H9 (cell line): ENCODE measurements around the gene HMX1. TPM values are rescaled to one million over a fixed set of nuclear protein-coding genes. Genes with fewer than 3 reads are reported as not detected.

Experiments used
- DNase-seq: peaks from one replicate; pipeline ENCODE4 v3.0.0-alpha.2; 2017
- H2AFZ ChIP-seq: one replicate; pipeline ENCODE4 v1.6.1; 2013; ENCODE audit warnings: mild to moderate bottlenecking, low read length, control low read depth, moderate library complexity
- H2AK5ac ChIP-seq: 2 replicates; pipeline ENCODE4 v1.6.1; 2013; ENCODE audit warnings: low read length, control low read depth, mixed read lengths; ENCODE audit not compliant: insufficient read length
- H2BK120ac ChIP-seq: one replicate; pipeline ENCODE4 v1.6.1; 2013; ENCODE audit warnings: low read depth, mild to moderate bottlenecking, low read length, control low read depth, inconsistent platforms; ENCODE audit not compliant: poor library complexity, severe bottlenecking
- H2BK12ac ChIP-seq: 2 replicates; pipeline ENCODE4 v1.6.1; 2013; ENCODE audit warnings: low read length, control low read depth, mixed read lengths, low read depth; ENCODE audit not compliant: insufficient read length
- H2BK15ac ChIP-seq: 2 replicates; pipeline ENCODE4 v1.6.1; 2013; ENCODE audit warnings: low read depth, low read length, control low read depth
- H2BK20ac ChIP-seq: one replicate; pipeline ENCODE4 v1.6.1; 2013; ENCODE audit warnings: low read depth, mild to moderate bottlenecking, low read length, control low read depth, inconsistent platforms; ENCODE audit not compliant: poor library complexity, severe bottlenecking
- H2BK5ac ChIP-seq: 2 replicates; pipeline ENCODE4 v1.6.1; 2013; ENCODE audit warnings: low read length, control low read depth, mixed read lengths; ENCODE audit not compliant: insufficient read length
- H3K14ac ChIP-seq: 2 replicates; pipeline ENCODE4 v1.6.1; 2013; ENCODE audit warnings: low read length, control low read depth; ENCODE audit not compliant: insufficient read depth
- H3K18ac ChIP-seq: 2 replicates; pipeline ENCODE4 v1.6.1; 2013; ENCODE audit warnings: low read depth, mild to moderate bottlenecking, mixed read lengths, low read length, control low read depth; ENCODE audit not compliant: insufficient read length
- H3K23ac ChIP-seq: 2 replicates; pipeline ENCODE4 v1.6.1; 2013; ENCODE audit warnings: low read length, control low read depth, mixed read lengths, low read depth; ENCODE audit not compliant: insufficient read length
- H3K23me2 ChIP-seq: 2 replicates; pipeline ENCODE4 v1.6.1; 2013; ENCODE audit warnings: low read depth, mild to moderate bottlenecking, mixed read lengths, low read length, control low read depth; ENCODE audit not compliant: insufficient read length, poor library complexity, severe bottlenecking
- H3K27ac ChIP-seq: 2 replicates; pipeline ENCODE4 v1.5.1; 2013; ENCODE audit warnings: low read length, control low read depth, mixed read lengths, low read depth; ENCODE audit not compliant: insufficient read length
- H3K27me3 ChIP-seq: 2 replicates; pipeline ENCODE4 v1.6.1; 2013; ENCODE audit warnings: low read length, control low read depth, inconsistent platforms; ENCODE audit not compliant: insufficient read depth
- H3K4ac ChIP-seq: 2 replicates; pipeline ENCODE4 v1.6.1; 2013; ENCODE audit warnings: low read depth, mild to moderate bottlenecking, control low read depth, inconsistent platforms, low read length, moderate library complexity
- H3K4me1 ChIP-seq: 2 replicates; pipeline ENCODE4 v1.6.1; 2013; ENCODE audit warnings: low read length, control low read depth, inconsistent platforms; ENCODE audit not compliant: insufficient read depth
- H3K4me2 ChIP-seq: 2 replicates; pipeline ENCODE4 v1.6.1; 2013; ENCODE audit warnings: low read length, control low read depth, mixed read lengths; ENCODE audit not compliant: insufficient read length, insufficient read depth
- H3K56ac ChIP-seq: 2 replicates; pipeline ENCODE4 v1.6.1; 2013; ENCODE audit warnings: low read depth, mild to moderate bottlenecking, mixed read lengths, low read length, control low read depth; ENCODE audit not compliant: insufficient read length
- H3K79me1 ChIP-seq: 2 replicates; pipeline ENCODE4 v1.6.1; 2013; ENCODE audit warnings: low read depth, mild to moderate bottlenecking, moderate library complexity, low read length, control low read depth, inconsistent platforms; ENCODE audit not compliant: insufficient read depth, poor library complexity, severe bottlenecking
- H3K79me2 ChIP-seq: 2 replicates; pipeline ENCODE4 v1.6.1; 2013; ENCODE audit warnings: low read length, control low read depth, inconsistent platforms; ENCODE audit not compliant: insufficient read depth
- H3K9ac ChIP-seq: 2 replicates; pipeline ENCODE4 v1.6.1; 2013; ENCODE audit warnings: low read length, control low read depth, mixed read lengths; ENCODE audit not compliant: insufficient read length; ENCODE audit errors: extremely low read depth
- H3K9me3 ChIP-seq: one replicate; pipeline ENCODE4 v1.6.1; 2013; ENCODE audit warnings: low read depth, low read length, inconsistent platforms; ENCODE audit not compliant: control insufficient read depth
- H3T11ph ChIP-seq: one replicate; pipeline ENCODE4 v1.6.1; 2013; ENCODE audit warnings: mild to moderate bottlenecking, low read length, control low read depth, inconsistent platforms
- H4K20me1 ChIP-seq: one replicate; pipeline ENCODE4 v1.6.1; 2013; ENCODE audit not compliant: control insufficient read depth, insufficient read length, insufficient read depth
- H4K5ac ChIP-seq: 2 replicates; pipeline ENCODE4 v1.6.1; 2013; ENCODE audit warnings: low read depth, mild to moderate bottlenecking, mixed read lengths, low read length, control low read depth; ENCODE audit not compliant: insufficient read length
- H4K8ac ChIP-seq: replicated peaks from 2 replicates; pipeline ENCODE4 v1.6.1; 2013; ENCODE audit warnings: low read length, control low read depth, mixed read lengths, low read depth; ENCODE audit not compliant: insufficient read length
- H4K91ac ChIP-seq: 2 replicates; pipeline ENCODE4 v1.6.1; 2013; ENCODE audit warnings: low read depth, mild to moderate bottlenecking, moderate library complexity, mixed read lengths, low read length, control low read depth; ENCODE audit not compliant: insufficient read length
- H3K27ac Mint-ChIP-seq, 3 experiments: 2 replicates in 2 of 3; 3 replicates in 1 of 3; pipeline ENCODE4 v1.8.0; 2020 to 2021; ENCODE audit warnings: mixed read lengths in 3 of 3, mild to moderate bottlenecking in 1 of 3, moderate library complexity in 1 of 3
- H3K27me3 Mint-ChIP-seq: 2 replicates; pipeline ENCODE4 v1.8.0; 2021; ENCODE audit warnings: low read depth, mild to moderate bottlenecking, moderate library complexity, mixed read lengths
- H3K36me3 Mint-ChIP-seq, 3 experiments: 2 replicates in 2 of 3; 3 replicates in 1 of 3; pipeline ENCODE4 v1.8.0; 2020 to 2021; ENCODE audit warnings: low read depth in 3 of 3, mixed read lengths in 3 of 3; ENCODE audit not compliant: insufficient read depth in 1 of 3
- H3K4me1 Mint-ChIP-seq, 2 experiments: 2 replicates each; pipeline ENCODE4 v1.8.0; 2020; ENCODE audit warnings: mixed read lengths in 2 of 2
- H3K4me3 Mint-ChIP-seq, 2 experiments: 2 replicates in 1 of 2; 3 replicates in 1 of 2; pipeline ENCODE4 v1.8.0; 2020 to 2021; ENCODE audit warnings: mild to moderate bottlenecking in 2 of 2, mixed read lengths in 2 of 2, moderate library complexity in 1 of 2
- H3K9me3 Mint-ChIP-seq, 2 experiments: 2 replicates in 1 of 2; 3 replicates in 1 of 2; pipeline ENCODE4 v1.8.0; 2020; ENCODE audit warnings: mild to moderate bottlenecking in 2 of 2, mixed read lengths in 2 of 2, moderate library complexity in 1 of 2
- CTCF ChIP-seq: fragments of 200-600 bp; sonication (generic); conservative IDR thresholded peaks from 3 replicates; pipeline ENCODE4 v1.8.0; 2021; ENCODE audit warnings: antibody characterized with exemption, mild to moderate bottlenecking
- WGBS: extraction: QIAGEN DNeasy Blood & Tissue Kit; methylation state at CpG from one replicate; pipeline ENCODE4 v1.1.7; 2013; ENCODE audit warnings: missing lambda C conversion rate, low lambda C conversion rate, mixed read lengths; ENCODE audit not compliant: insufficient read length; ENCODE audit errors: extremely low coverage; 5-methylcytosine and 5-hydroxymethylcytosine counted together
- total RNA-seq: library from RNA; stranded (reverse); gene quantifications from 2 replicates; pipeline ENCODE4 v1.2.1, GENCODE V29; 2021

Gene HMX1
- total RNA-seq, 1 experiment from 2014 or later, result 0.26 TPM

GRCh38 chr4:8848507-8849265 lies 23.0 kb downstream of the HMX1 start:
- Histone ChIP-seq H3K4me1 (no peaks in the 10 kb centered on the region), H3K56ac (no peak overlapping the region), H3K23me2 (no peaks in the 10 kb centered on the region), H3K14ac (no peak overlapping the region), H2AFZ (no peak overlapping the region), H3K79me1 (no peaks in the 10 kb centered on the region), H3K27me3 (no peaks in the 10 kb centered on the region), H4K20me1 (no peaks in the 10 kb centered on the region), H4K5ac (no peak overlapping the region), H3K4me2 (no peak overlapping the region), H3K9me3 (no peaks in the 10 kb centered on the region), H3K18ac (no peak overlapping the region), H3K4ac (no peak overlapping the region), H2BK15ac (no peak overlapping the region), H2BK12ac (no peak overlapping the region), H2BK20ac (no peak overlapping the region), H3K23ac (no peak overlapping the region), H4K91ac (no peak overlapping the region), H3T11ph (no peak overlapping the region), H2BK120ac (no peak overlapping the region), H3K27ac (no peak overlapping the region), H4K8ac (no peak overlapping the region), H3K79me2 (no peaks in the 10 kb centered on the region), H2BK5ac (no peak overlapping the region), H2AK5ac (no peak overlapping the region), H3K9ac (no peak overlapping the region)
- peaks cover 0 to 4% of the 10 kb centered on the region in 2 experiments; a peak in 2 of 5 replicates for H3K9me3 Mint-ChIP-seq
- WGBS, result no CpG with 5 or more reads among the region's 14 CpGs
- no peaks in the 10 kb centered on the region for H3K36me3 Mint-ChIP-seq
- peaks cover 0 to 11% of the 10 kb centered on the region in 2 experiments; a peak in 3 of 4 replicates for H3K4me1 Mint-ChIP-seq
- no peak overlapping the region for H3K4me3 Mint-ChIP-seq
- DNase-seq, result peak; percentile 8
- H3K27me3 Mint-ChIP-seq, result peaks cover 68% of the 10 kb centered on the region
- no peak for TF ChIP-seq CTCF
- no peak overlapping the region for H3K27ac Mint-ChIP-seq
